Fibroblast of lung (primary cell): ENCODE results near the gene CCDC8.
"Not testable (repeated sequence)": the region's sequence is repeated elsewhere in the genome, so short reads cannot be mapped to it uniquely, and the experiment has no call there.

Experiments
- EZH2 ChIP-seq: IDR thresholded peaks from 2 replicates; pipeline ENCODE4 v1.5.1; 2012; ENCODE audit warnings: low read length, control low read depth, mild to moderate bottlenecking; ENCODE audit errors: missing control alignments
- TF ChIP-seq, protein P1 (sequence below), 2 donors: IDR thresholded peaks in 1 of 2; conservative IDR thresholded peaks in 1 of 2; 1 replicate in 1 of 2; 2 replicates in 1 of 2; pipeline ENCODE4 v1.5.1; 2011 to 2012; ENCODE audit warnings: low read length in 2 of 2, control low read depth in 1 of 2, inconsistent platforms in 1 of 2, low read depth in 1 of 2, mild to moderate bottlenecking in 1 of 2

DNA sequence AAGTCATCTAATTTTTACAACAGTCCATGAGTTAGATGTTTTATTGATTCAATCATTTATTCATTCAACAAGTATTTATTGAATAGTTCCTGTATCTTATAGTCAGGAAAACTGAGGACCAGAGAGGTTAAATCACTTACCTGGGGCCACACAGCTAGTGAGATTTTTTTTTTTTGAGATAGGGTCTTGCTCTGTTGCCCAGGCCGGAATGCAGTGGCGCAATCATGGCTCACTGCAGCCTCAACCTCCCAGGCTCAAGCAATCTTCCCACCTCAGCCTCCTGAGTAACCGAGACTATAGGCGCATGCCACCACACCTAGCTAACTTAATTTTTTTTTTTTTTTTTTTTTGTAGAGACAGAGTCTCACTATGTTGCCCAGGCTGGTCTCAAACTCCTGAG, 22.3 kb upstream of the CCDC8 start:
- TF ChIP-seq, protein P1, sequence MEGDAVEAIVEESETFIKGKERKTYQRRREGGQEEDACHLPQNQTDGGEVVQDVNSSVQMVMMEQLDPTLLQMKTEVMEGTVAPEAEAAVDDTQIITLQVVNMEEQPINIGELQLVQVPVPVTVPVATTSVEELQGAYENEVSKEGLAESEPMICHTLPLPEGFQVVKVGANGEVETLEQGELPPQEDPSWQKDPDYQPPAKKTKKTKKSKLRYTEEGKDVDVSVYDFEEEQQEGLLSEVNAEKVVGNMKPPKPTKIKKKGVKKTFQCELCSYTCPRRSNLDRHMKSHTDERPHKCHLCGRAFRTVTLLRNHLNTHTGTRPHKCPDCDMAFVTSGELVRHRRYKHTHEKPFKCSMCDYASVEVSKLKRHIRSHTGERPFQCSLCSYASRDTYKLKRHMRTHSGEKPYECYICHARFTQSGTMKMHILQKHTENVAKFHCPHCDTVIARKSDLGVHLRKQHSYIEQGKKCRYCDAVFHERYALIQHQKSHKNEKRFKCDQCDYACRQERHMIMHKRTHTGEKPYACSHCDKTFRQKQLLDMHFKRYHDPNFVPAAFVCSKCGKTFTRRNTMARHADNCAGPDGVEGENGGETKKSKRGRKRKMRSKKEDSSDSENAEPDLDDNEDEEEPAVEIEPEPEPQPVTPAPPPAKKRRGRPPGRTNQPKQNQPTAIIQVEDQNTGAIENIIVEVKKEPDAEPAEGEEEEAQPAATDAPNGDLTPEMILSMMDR (conservative IDR thresholded peaks at IDR 0.05 in 1 of 2, IDR thresholded peaks at IDR 0.05 in 1 of 2; ENCODE audit: low read depth in 1 of 2, low read length in 2 of 2) = not testable (repeated sequence)
- not testable (repeated sequence) for TF ChIP-seq EZH2
